NCI-H524 (cell line): ENCODE measurements around the gene ADGRF1.
"Not testable (repeated sequence)": the region's sequence is repeated elsewhere in the genome, so short reads cannot be mapped to it uniquely, and the experiment has no call there.

Source experiments
- DNase-seq, 2 experiments: peaks; one replicate each; lab custom pipeline; 2025; lab: John Stamatoyannopoulos, UW

ADGRF1 gene

DNA sequence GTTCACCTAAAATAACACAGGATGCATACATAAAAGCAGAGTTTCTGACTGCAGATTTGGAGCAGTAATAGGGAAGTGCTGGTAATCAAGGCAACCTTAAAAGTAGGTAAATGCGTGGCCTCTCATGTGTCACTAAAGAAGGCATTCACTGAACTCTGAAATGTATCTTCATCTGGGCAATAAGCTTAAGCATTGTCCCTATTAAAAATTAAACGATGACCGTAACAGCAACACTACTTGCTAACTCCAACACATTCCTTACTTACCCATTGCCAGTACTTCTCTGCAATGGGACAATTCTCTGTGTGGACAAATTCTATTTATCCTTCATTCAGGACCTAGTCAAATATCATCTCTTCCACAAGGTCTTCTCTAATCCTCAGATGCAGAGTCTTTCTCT is 19.9 kb downstream of the ADGRF1 start:
- DNase-seq: no peak

GRCh38 chr6:47019941-47020340 is 22.2 kb downstream of the ADGRF1 start:
- DNase-seq: no peak

GRCh38 chr6:47016909-47017308 is 25.2 kb downstream of the ADGRF1 start:
- DNase-seq: no peak

- DNase-seq: peak; percentile 2 to 60
Observed at GRCh38 chr6:47016261-47016660, 25.9 kb downstream of the ADGRF1 start.

DNA sequence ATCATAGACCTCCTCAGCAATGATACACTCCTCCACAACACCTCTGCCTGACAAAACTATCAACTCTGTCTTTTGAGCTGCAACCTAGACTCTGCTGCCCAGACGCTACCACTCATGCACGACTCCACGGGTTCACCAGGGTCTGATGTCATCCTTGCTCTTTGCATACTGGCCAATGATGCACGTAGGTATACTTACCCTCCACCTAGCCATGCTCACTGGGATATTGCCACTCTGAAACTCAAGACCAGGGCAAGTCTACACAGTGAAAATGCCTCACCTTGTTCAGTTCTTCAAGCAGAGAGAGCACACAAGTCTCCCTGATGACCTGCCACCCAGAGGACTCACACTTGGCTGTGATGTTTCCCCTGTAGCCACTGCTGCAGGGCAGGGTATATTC is 27.7 kb downstream of the ADGRF1 start:
- DNase-seq: no peak

GRCh38 chr6:47009583-47009982 is 32.5 kb downstream of the ADGRF1 start:
- DNase-seq: no peak

- DNase-seq: no peak
Observed at GRCh38 chr6:47008397-47008763, 33.8 kb downstream of the ADGRF1 start.

DNA sequence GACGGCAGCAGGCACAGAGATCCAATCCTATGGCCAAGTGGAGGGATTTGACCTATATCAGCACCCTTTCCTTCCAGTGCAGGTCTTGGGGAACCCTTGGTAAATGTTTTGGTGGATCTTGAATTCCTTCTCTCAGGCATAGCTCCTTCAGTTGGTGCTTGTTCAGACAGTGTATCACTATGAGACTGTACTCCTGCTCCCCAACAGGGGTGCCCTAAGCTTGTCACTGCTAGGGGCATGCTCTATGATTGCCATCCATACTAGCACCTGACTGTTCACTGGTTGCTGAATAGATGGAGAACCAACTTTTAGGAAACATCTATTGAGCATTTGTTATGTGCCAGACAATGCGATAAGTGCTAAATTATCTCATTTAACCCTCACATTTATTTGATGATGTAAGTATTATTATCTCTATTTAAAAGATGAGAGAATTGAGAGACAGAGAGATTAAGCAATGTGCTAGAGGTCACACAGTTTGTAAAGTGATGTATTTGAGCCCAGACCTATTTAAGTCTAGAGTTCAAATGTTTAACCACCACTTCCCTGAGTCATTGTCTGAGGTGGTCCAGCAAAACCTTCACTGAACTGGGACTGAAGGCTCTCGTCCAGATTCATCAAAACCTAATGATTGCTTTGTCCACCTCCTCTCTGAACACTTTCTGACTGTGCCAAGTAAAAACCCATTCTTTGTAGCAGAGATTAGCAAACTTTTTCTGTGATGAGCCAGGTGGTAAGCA is 34.3 kb downstream of the ADGRF1 start:
- no peak for DNase-seq

DNA sequence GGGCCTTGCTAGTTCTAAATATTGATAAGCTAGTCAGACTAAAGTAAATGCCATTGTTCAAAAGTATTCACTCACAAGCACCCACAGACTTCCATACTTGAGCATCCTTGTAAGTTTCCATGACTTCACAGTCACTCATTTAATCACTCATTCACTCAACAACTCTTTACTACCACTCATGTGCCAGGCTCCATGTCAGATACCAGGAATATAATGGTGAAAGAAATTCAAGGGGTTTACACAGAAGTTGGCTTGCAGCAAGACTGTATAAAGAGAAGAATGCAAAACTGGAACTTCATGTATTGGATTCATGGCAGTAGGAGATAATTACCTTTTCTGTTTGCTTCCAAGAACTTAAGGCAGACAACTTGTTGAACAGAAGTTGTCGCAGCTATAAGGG is 36.6 kb downstream of the ADGRF1 start:
- DNase-seq: no peak

- DNase-seq: no peak
Observed at GRCh38 chr6:47004463-47004862, 37.7 kb downstream of the ADGRF1 start.

DNA sequence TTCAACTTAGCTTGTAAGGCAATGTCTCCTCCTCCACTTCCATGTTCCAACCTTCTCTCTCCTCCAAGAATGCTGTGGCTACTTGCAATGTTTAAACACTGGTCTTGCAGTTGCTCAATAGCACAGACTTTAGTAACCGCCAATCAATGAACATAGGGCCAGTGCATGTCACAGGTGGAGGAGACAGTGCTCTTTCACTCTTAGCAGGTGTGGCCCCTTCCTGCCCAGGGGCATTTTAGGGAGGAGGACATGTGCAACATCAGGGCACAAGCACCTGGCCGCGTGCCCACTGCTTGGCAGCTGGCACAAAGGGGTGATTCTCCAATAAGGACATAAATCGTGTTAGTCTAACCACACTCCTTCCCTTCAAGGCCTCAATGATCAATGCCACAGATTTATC is 41.3 kb downstream of the ADGRF1 start:
- DNase-seq: no peak

DNA sequence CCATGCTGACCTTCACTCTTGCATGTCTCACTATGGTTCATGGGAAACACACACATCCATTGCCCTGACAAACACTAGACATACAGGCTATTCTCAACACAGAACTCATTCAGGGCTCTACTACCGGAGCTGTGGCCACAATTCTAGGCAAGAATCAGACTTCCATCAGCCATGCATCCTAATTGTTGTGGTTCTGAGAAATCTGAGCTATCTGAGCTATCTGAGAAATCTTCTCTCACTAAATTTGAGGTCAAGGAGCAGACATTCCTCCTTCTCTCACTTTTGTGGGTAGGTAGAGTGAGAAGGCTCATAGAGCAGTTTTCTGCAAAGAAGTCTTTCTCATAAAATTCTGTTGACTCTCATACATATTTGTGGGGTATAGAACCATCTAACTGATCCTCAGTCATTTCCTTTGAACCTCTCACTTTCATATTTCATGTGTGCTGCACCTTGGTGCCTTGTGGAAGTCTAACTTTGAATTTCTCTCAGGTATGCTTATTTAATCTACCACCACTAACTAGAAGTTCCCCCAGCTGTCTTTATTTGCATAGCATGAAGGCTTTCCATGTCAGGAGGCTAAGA is 43.6 kb downstream of the ADGRF1 start:
- DNase-seq: no peak

GRCh38 chr6:46997646-46998045 is 44.5 kb downstream of the ADGRF1 start:
- no peak for DNase-seq

DNA sequence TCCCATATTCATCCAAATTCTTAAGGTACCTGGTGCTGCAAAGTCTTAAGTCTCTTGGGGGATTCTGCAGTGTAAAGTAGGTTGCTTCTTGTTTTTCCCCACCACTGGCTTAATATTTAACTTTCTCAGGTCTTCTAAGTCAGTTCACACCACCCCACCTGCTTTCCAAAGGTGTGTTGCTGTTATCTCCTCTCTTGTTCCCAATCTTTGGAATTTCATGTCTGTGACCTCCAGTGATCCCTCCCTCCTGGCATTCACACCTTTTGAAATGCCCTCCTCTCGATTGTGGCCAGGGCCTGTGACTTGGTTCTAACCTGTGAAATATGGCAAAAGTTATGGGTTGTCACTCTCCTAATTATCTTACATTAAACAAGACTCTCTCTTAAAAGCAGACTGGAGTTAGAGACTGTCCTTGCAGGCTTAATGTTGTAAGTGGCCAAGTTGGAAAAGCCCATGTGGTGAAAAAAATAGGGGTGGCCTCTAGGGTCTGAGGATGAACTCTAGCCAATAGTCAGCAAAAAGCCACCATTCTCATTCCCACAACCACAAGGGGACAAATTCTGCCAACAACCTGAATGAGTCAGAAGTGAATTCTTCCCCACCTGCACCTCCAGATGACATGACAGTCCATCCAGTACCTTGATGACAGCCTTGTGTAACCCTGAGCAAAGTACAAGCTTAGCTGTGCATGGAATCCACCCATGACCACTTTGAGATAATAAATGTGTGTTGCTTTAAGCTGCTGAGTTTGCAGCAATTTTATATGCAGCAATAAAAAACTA is 45.1 kb downstream of the ADGRF1 start:
- DNase-seq: no peak

GRCh38 chr6:46994933-46995332 is 47.2 kb downstream of the ADGRF1 start:
- no peak for DNase-seq

DNA sequence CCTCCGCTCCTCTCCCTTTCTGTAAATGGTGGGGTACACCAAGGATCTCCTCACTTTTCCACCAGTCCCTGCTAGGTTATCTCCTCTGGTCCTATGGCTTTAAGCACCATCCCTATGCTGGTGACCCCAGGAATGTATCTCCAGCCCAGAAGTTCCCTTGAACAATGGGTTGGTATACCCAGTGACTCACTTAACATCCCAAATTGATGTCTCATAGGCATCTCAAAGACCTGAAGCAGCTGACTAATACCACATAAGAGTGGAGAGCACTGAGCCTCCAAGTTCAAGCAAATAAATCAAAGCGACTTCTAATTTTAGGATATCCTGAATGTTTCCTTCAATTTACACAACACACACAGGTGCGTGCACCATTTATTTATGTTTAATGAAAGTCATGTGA is 48.3 kb downstream of the ADGRF1 start:
- DNase-seq: no peak

- DNase-seq: not testable (repeated sequence)
Observed at GRCh38 chr6:46992391-46992790, 49.7 kb downstream of the ADGRF1 start.

DNA sequence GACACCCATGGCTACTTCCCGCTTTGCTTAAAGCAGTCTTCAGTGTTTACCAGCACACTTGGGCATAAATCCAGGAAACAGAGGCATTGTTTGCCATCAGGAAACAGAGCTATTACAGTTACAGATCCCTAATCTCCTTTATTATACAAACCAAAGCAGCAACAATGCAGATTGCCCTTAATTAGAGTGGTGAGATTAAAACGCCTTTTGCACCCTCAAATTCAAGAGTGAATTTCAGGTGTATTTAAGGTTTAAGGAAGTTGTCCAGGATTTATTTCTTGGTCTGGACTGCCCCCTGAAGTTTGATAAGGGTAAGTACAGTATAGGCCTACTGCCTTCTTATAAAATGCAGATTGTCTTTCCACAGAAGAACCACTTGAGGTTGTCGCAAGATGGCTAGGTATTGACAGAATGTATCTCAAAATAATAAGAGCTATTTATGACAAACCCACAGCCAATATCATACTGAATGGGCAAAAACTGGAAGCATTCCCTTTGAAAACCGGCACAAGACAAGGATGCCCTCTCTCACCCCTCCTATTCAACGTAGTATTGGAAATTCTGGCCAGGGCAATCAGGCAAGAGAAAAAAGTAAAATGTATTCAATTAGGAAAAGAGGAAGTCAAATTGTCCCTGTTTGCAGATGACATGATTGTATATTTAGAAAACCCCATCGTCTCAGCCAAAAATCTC is 51.2 kb downstream of the ADGRF1 start:
- DNase-seq: peak; percentile 2 to 55

DNA sequence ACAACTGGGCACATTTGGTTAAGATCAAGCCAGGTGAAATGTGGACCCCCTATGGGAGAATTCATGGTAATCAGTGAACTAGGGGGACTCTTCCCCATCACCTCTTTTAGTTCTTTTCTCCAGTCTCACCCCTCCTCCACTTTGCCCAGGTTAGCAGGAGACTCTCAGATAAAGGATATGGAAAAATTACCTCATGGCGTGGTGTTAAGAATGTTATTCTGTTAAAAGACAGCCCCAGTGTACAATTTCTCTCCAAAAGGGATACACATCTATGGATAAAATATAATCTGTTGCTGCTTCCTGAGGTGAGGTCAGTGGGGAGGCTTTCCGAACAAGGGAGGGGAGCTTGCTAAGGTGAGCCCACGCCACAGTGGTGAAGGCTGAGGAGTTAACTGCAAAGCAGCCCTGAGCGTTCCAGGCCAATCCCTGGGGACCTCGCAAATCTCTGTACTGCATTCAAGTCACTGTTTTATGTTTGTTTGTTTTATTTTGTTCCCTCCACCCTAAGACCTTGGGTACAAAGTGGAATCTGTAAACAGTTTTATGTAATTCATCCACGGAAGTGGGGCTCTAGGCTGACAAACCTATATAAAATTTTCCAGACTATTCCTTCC is 52.0 kb downstream of the ADGRF1 start:
- no peak for DNase-seq

DNA sequence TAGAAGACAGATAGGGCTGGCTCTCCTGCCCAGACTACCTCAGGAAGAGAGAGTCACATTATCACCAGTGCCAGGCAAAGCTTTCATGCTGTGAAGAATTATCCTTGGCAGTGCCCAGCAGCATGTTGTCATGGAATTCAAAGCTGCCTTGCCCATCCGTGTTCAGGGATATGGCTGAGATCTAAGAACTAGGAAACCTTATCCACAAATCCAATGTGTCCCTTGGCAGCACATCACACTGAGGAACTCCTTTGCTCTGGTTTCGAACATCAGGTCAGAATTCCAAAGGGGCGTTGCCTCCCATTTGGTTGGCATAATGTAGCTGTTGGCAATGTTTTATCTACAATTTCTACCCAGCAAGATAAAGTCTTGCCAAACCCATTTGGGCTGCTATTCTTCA is 52.7 kb downstream of the ADGRF1 start:
- DNase-seq: no peak

- no peak for DNase-seq
Observed at GRCh38 chr6:46985943-46986342, 56.2 kb downstream of the ADGRF1 start.

- no peak for DNase-seq
Observed at GRCh38 chr6:46983007-46983411, 59.1 kb downstream of the ADGRF1 start.
